Measurements from ENCODE around the gene LIMCH1.

GRCh38 chr4:41525129-41525528, 12.8 kb upstream of the LIMCH1 start:
- TF ChIP-seq POLR2AphosphoS5 (IDR thresholded peaks at IDR 0.05; ENCODE audit: low read depth, low read length): no peak
- TF ChIP-seq TAF1 (IDR thresholded peaks at IDR 0.05; ENCODE audit: borderline replicate concordance, insufficient read depth, low read length): no peak

Measured in PFSK-1 (cell line).